Choroid plexus epithelial cell (primary cell): ENCODE results near the gene SLC7A8.
"Not testable (repeated sequence)": the region's sequence is repeated elsewhere in the genome, so short reads cannot be mapped to it uniquely, and the experiment has no call there.

ENCODE experiments used
- DNase-seq: peaks from one replicate; pipeline ENCODE4 v3.0.0-alpha.2; 2010; ENCODE audit warnings: low read depth
- H3K4me3 ChIP-seq: 2 replicates; pipeline ENCODE4 v1.5.1; 2011; ENCODE audit warnings: low read depth, mild to moderate bottlenecking, control low read depth, low read length, moderate library complexity
- TF ChIP-seq, protein P1 (sequence below): conservative IDR thresholded peaks from 2 replicates; pipeline ENCODE4 v1.5.1; 2011; ENCODE audit warnings: low read depth, mild to moderate bottlenecking, control low read depth, inconsistent platforms, low read length, moderate library complexity

SLC7A8 gene

DNA sequence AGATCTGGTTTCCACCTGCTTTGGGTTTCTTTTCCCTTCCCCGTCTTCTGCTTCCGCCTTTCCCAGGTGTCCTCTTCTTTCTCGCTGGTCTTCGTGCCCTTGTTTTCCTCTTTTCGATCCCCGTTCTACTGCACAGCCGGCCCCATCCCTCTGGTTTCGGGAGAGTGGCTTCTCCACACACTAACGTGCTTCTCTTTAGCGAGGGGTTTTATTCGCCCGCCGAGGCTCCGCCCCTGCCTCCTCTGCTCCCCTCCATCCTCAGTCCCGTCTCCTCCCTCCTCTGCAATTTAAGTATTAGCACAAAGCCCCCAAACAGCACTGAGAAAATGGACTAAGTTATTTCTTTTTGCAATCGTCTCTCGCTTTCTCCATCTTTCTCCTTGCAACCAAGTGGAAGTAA is at the start of gene SLC7A8:
Gene SLC7A8, minus strand, starts transcription at position 182 of the 400 bp plus-strand sequence. CDS start 746 bp downstream, outside the sequence.
- DNase-seq = no peak
- TF ChIP-seq, protein P1, sequence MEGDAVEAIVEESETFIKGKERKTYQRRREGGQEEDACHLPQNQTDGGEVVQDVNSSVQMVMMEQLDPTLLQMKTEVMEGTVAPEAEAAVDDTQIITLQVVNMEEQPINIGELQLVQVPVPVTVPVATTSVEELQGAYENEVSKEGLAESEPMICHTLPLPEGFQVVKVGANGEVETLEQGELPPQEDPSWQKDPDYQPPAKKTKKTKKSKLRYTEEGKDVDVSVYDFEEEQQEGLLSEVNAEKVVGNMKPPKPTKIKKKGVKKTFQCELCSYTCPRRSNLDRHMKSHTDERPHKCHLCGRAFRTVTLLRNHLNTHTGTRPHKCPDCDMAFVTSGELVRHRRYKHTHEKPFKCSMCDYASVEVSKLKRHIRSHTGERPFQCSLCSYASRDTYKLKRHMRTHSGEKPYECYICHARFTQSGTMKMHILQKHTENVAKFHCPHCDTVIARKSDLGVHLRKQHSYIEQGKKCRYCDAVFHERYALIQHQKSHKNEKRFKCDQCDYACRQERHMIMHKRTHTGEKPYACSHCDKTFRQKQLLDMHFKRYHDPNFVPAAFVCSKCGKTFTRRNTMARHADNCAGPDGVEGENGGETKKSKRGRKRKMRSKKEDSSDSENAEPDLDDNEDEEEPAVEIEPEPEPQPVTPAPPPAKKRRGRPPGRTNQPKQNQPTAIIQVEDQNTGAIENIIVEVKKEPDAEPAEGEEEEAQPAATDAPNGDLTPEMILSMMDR = no peak
- peak within 1 kb of the TSS; percentile 50 for H3K4me3 ChIP-seq

- H3K4me3 ChIP-seq, DNase-seq: not testable (repeated sequence)
Measured at GRCh38 chr14:23232241-23232808, 48.9 kb upstream of the SLC7A8 start.

- no peak for DNase-seq
- no peak overlapping the region for H3K4me3 ChIP-seq
- TF ChIP-seq, protein P1 = no peak
Measured at GRCh38 chr14:23228812-23229211, 45.4 kb upstream of the SLC7A8 start.

DNA sequence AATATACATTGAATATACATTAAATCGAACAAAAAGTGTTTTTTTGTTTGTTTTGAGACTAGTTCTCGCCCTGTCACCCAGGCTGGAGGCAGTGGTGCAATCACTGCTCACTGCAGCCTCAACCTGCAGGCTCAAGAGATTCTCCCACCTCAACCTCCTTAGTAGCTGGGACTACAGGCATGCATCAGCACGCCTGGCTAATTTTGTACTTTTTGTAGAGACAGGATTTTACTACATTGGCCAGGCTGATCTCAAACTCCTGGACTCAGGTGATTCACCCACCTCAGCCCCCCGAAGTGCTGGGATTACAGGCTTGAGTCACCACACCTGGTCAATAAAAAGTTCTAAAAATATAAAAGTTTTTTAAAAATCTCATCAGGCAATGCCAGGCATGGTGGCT is 44.1 kb upstream of the SLC7A8 start:
- TF ChIP-seq, protein P1 = no peak
- no peak for DNase-seq
- H3K4me3 ChIP-seq = no peak overlapping the region

GRCh38 chr14:23224958-23225357 is 41.5 kb upstream of the SLC7A8 start:
- not testable (repeated sequence) for DNase-seq, H3K4me3 ChIP-seq

DNA sequence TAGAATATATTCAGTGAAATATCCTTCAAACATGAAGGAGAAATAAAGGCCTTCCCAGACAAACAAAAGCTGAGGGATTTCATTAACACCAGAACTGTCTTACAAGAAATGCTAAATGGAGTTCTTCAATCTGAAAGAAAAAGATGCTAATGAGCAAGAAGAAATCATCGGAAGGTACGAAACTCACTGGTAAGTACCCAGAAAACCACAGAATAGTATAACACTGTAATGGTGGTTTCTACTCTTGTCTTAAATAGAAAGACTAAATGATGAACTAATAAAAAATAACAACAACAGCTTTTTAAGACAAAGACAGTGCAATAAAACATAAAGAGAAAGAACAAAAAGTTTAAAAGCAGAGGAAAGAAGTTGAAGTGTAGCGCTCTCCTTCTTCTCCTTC is 35.6 kb upstream of the SLC7A8 start:
- no peak overlapping the region for H3K4me3 ChIP-seq
- no peak for DNase-seq
- TF ChIP-seq, protein P1 = no peak

DNA sequence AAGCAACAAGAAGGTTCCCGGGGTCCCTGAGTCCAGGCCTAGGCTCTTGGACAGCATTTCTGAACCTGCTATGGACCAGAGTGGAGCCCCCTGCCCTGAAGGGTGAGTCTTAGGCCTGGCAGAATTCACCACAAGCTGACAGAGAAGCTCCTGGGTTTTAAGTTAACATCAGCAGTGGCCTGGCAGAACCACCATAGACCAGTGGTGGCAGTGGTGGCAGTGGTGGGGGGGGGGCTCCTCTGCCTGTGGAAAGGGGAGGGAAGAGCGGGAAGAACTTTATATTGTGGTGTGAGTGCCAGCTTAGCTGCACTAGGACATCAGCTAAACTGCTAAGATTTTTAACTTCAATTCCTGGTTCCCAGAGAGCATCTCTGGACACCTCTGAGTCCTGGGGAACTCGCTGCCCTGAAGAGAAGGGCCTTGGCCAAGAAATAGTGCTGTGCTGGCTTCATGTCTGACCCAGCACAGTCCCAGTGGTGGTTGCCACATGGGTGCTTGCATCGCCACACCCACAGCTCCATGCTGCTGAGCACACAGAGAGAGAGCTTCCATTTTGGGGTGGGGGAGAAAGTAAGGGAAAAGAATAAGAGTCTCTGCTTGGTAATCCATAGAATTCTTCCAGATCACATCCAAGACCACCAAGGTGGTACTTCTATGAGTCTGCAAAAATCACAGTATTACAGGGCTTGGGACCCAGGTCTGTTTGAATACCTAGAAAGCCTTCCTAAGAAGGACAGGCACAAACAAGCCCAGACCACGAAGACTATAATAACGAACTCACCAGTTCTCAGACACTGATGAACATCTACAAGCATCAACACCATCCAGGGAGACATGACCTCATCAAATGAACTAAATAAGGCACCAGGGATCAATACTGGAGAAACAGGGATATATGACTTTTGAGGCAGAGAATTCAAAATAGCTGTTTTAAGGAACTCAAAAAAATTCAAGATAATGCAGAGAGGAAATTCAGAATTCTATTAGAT is 33.9 kb upstream of the SLC7A8 start:
- H3K4me3 ChIP-seq = no peak overlapping the region
- DNase-seq = no peak
- TF ChIP-seq, protein P1 = no peak

- no peak overlapping the region for H3K4me3 ChIP-seq
- TF ChIP-seq, protein P1 = no peak
- DNase-seq = no peak
Measured at GRCh38 chr14:23215421-23215820, 32.0 kb upstream of the SLC7A8 start.
